ENCODE measurements around the gene IFRD1.

IFRD1 gene

DNA sequence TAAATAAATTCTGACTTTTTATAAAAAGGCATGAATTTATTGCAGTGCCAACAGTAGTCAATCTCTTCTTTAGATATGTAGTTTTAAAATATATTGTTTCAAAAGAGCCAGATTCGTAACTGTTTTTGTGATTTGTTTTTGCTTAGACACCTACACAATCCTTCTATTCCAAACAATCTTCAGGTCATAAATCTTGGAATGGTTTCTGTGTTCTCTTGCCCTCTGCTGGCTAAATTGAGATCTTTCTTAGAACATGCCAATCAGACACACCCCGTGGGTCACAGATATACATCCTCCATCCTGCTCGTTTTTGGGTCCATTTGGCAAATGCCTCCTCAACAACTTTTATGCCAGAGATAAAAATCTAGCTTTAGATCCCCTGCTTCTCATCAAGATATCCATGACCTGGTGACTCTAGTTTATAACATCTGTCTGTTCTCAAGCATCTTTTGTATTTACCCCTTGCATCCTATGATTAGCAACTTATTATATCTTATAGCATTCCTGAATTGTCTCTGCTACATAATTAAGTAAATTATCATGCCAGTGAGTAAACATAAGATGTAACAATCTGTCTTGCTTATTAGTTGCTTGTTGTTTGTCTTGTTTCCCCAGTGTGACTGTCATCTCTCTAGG, 35.3 kb upstream of the IFRD1 start:
- no peaks in the 10 kb centered on the region for H3K36me3 ChIP-seq (ENCODE audit: insufficient read depth, low read length)
- peak overlapping the region; percentile 32; the same call in 1 of the 2 replicates for H2AFZ ChIP-seq (ENCODE audit: low read length)
- no peaks in the 10 kb centered on the region for H3K27me3 ChIP-seq (ENCODE audit: insufficient read depth, low read length, poor library complexity, severe bottlenecking)
- no peak for TF ChIP-seq EZH2phosphoT487 (IDR thresholded peaks at IDR 0.05; ENCODE audit: borderline replicate concordance)
- TF ChIP-seq, protein P1, sequence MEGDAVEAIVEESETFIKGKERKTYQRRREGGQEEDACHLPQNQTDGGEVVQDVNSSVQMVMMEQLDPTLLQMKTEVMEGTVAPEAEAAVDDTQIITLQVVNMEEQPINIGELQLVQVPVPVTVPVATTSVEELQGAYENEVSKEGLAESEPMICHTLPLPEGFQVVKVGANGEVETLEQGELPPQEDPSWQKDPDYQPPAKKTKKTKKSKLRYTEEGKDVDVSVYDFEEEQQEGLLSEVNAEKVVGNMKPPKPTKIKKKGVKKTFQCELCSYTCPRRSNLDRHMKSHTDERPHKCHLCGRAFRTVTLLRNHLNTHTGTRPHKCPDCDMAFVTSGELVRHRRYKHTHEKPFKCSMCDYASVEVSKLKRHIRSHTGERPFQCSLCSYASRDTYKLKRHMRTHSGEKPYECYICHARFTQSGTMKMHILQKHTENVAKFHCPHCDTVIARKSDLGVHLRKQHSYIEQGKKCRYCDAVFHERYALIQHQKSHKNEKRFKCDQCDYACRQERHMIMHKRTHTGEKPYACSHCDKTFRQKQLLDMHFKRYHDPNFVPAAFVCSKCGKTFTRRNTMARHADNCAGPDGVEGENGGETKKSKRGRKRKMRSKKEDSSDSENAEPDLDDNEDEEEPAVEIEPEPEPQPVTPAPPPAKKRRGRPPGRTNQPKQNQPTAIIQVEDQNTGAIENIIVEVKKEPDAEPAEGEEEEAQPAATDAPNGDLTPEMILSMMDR (conservative IDR thresholded peaks at IDR 0.05; ENCODE audit: low read length) = peak; percentile 85
- H3K9me3 ChIP-seq (ENCODE audit: insufficient read depth, low read depth, low read length) = no peaks in the 10 kb centered on the region
- H3K9ac ChIP-seq (ENCODE audit: low read depth, low read length, poor library complexity, severe bottlenecking) = no peak overlapping the region
- H3K4me3 ChIP-seq (ENCODE audit: low read length, poor library complexity, severe bottlenecking) = no peak overlapping the region
- H3K4me2 ChIP-seq (ENCODE audit: low read depth, low read length, poor library complexity, severe bottlenecking) = no peak overlapping the region
- H3K9me2 ChIP-seq (replicated peaks; ENCODE audit: low read depth, low read length) = no peaks in the 10 kb centered on the region
- H3K4me1 ChIP-seq (ENCODE audit: insufficient read depth, low read length, poor library complexity, severe bottlenecking) = peaks cover 21% of the 10 kb centered on the region
- no peaks in the 10 kb centered on the region for H3F3A ChIP-seq (ENCODE audit: low read depth)
- no peaks in the 10 kb centered on the region for H4K20me1 ChIP-seq (ENCODE audit: insufficient read depth, low read length, poor library complexity, severe bottlenecking)
- no peaks in the 10 kb centered on the region for H3K79me2 ChIP-seq (ENCODE audit: insufficient read depth, low read length)

DNA sequence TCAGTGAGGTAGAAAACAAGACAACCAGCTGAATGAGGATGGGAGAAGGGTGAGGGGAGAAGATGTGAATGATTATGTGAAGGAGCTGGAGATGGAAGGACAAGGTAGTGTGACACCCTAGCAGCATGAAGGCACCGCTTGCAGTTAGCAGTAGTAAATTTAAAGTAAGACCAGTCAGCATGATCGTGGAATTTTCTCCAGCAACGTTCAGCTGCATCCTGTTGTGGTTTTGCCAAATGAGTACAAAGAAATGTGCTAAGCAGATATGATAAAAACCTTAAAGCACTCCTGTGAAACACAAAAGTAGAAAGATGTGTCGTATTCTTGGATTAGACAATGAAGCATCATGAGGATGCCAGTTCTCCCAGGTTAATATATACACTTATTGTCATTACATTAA, 34.1 kb upstream of the IFRD1 start:
- TF ChIP-seq, protein P1 (conservative IDR thresholded peaks at IDR 0.05; ENCODE audit: low read length) = no peak
- TF ChIP-seq EZH2phosphoT487 (IDR thresholded peaks at IDR 0.05; ENCODE audit: borderline replicate concordance) = no peak

DNA sequence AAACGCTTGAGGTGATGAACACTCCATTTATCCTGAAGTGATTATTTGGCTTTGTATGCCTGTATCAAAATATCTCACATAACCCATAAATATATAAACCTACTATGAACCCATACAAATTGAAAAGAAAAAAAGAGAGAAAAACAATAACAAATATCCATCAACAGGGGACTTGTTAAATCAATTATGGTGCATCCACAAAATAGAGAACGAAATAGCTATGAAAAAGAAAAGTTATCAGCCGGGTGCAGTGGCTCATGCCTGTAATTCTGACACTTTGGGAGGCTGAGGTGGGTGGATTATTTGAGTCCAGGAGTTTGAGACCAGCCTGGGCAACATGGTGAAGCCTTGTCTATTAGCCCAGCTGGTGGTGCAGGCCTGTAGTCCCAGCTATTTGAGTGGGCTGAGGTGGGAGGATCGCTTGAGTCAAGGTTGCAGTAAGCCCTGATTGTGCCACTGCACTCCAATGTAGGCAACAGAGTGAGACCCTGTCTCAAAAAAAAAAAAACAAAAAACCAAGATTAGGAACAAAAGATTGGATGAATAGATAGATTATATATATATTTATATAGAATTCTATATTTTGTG, 30.6 kb upstream of the IFRD1 start:
- Histone ChIP-seq H4K20me1 (ENCODE audit: insufficient read depth, low read length, poor library complexity, severe bottlenecking) (no peaks in the 10 kb centered on the region), H3K27me3 (ENCODE audit: insufficient read depth, low read length, poor library complexity, severe bottlenecking) (no peaks in the 10 kb centered on the region), H2AFZ (ENCODE audit: low read length) (no peak overlapping the region), H3F3A (ENCODE audit: low read depth) (no peaks in the 10 kb centered on the region), H3K4me2 (ENCODE audit: low read depth, low read length, poor library complexity, severe bottlenecking) (no peak overlapping the region), H3K4me1 (ENCODE audit: insufficient read depth, low read length, poor library complexity, severe bottlenecking) (peaks cover 57% of the 10 kb centered on the region), H3K4me3 (ENCODE audit: low read length, poor library complexity, severe bottlenecking) (no peak overlapping the region), H3K79me2 (ENCODE audit: insufficient read depth, low read length) (no peaks in the 10 kb centered on the region), H3K9ac (ENCODE audit: low read depth, low read length, poor library complexity, severe bottlenecking) (no peak overlapping the region), H3K36me3 (ENCODE audit: insufficient read depth, low read length) (no peaks in the 10 kb centered on the region), H3K9me3 (ENCODE audit: insufficient read depth, low read depth, low read length) (no peaks in the 10 kb centered on the region), H3K9me2 (replicated peaks; ENCODE audit: low read depth, low read length) (no peaks in the 10 kb centered on the region)
- TF ChIP-seq, protein P1 (conservative IDR thresholded peaks at IDR 0.05; ENCODE audit: low read length) = no peak
- TF ChIP-seq EZH2phosphoT487 (IDR thresholded peaks at IDR 0.05; ENCODE audit: borderline replicate concordance) = no peak

More for the DNA sequence above, 34.1 kb upstream of the IFRD1 start:
- Histone ChIP-seq H2AFZ (ENCODE audit: low read length) (no peak overlapping the region), H3K9me3 (ENCODE audit: insufficient read depth, low read depth, low read length) (no peaks in the 10 kb centered on the region), H3F3A (ENCODE audit: low read depth) (no peaks in the 10 kb centered on the region), H4K20me1 (ENCODE audit: insufficient read depth, low read length, poor library complexity, severe bottlenecking) (no peaks in the 10 kb centered on the region), H3K79me2 (ENCODE audit: insufficient read depth, low read length) (no peaks in the 10 kb centered on the region), H3K9me2 (replicated peaks; ENCODE audit: low read depth, low read length) (no peaks in the 10 kb centered on the region), H3K4me2 (ENCODE audit: low read depth, low read length, poor library complexity, severe bottlenecking) (peak overlapping the region; percentile 27), H3K9ac (ENCODE audit: low read depth, low read length, poor library complexity, severe bottlenecking) (no peak overlapping the region), H3K4me1 (ENCODE audit: insufficient read depth, low read length, poor library complexity, severe bottlenecking) (peaks cover 25% of the 10 kb centered on the region), H3K36me3 (ENCODE audit: insufficient read depth, low read length) (no peaks in the 10 kb centered on the region), H3K27me3 (ENCODE audit: insufficient read depth, low read length, poor library complexity, severe bottlenecking) (no peaks in the 10 kb centered on the region), H3K4me3 (ENCODE audit: low read length, poor library complexity, severe bottlenecking) (peak overlapping the region; percentile 19)

Data from Loucy (cell line).